ENCODE results near the gene CCK.
"Not testable (repeated sequence)": the region's sequence is repeated elsewhere in the genome, so short reads cannot be mapped to it uniquely, and the experiment has no call there.

Gene CCK
- total RNA-seq = 0 reads per million in 2 donors

GRCh38 chr3:42266085-42266484 lies at the start of gene CCK:
Gene CCK (minus strand): TSS chr3:42266185. CDS start chr3:42263630, 2,555 bp downstream.
- DNase-seq = no peak

- no peak for DNase-seq
These were observed 48.4 kb upstream of the CCK start for GRCh38 chr3:42314411-42314810.

GRCh38 chr3:42308651-42309050 lies 42.7 kb upstream of the CCK start:
- no peak for DNase-seq

- no peak for DNase-seq
These were observed 40.5 kb upstream of the CCK start for GRCh38 chr3:42306499-42306898.

GRCh38 chr3:42302924-42303634 lies 37.1 kb upstream of the CCK start:
- DNase-seq = no peak

- no peak for DNase-seq
These were observed 35.6 kb upstream of the CCK start for GRCh38 chr3:42301446-42302175.

- DNase-seq = no peak
These were observed 34.8 kb upstream of the CCK start for GRCh38 chr3:42300778-42301177.

- no peak for DNase-seq
These were observed 34.0 kb upstream of the CCK start for GRCh38 chr3:42300013-42300412.

GRCh38 chr3:42298259-42298658 lies 32.3 kb upstream of the CCK start:
- no peak for DNase-seq

- DNase-seq = no peak
These were observed 26.0 kb upstream of the CCK start for GRCh38 chr3:42292009-42292408.

GRCh38 chr3:42290966-42291714 lies 25.2 kb upstream of the CCK start:
- DNase-seq = no peak

GRCh38 chr3:42289026-42289425 lies 23.0 kb upstream of the CCK start:
- no peak for DNase-seq

- DNase-seq = no peak
These were observed 22.4 kb upstream of the CCK start for GRCh38 chr3:42288385-42288784.

- DNase-seq = not testable (repeated sequence)
These were observed 21.4 kb upstream of the CCK start for GRCh38 chr3:42287423-42287822.

- DNase-seq = no peak
These were observed 11.7 kb upstream of the CCK start for GRCh38 chr3:42277676-42278075.

GRCh38 chr3:42276141-42277132 lies 10.5 kb upstream of the CCK start:
- no peak for DNase-seq

GRCh38 chr3:42275217-42275616 lies 9.2 kb upstream of the CCK start:
- DNase-seq = no peak

GRCh38 chr3:42274266-42274665 lies 8.3 kb upstream of the CCK start:
- no peak for DNase-seq

- DNase-seq = no peak
These were observed 7.4 kb upstream of the CCK start for GRCh38 chr3:42273361-42273760.

GRCh38 chr3:42271786-42272185 lies 5.8 kb upstream of the CCK start:
- no peak for DNase-seq

- no peak for DNase-seq
These were observed 4.6 kb upstream of the CCK start for GRCh38 chr3:42270561-42270960.

- no peak for DNase-seq
These were observed 3.7 kb upstream of the CCK start for GRCh38 chr3:42269647-42270046.

Measured in T-helper 9 cell (primary cell).